GM18526 (cell line): Measurements from ENCODE around the gene SPDYC.

Source experiments
- POLR2A ChIP-seq: IDR thresholded peaks from 3 replicates; pipeline ENCODE4 v1.6.1; 2011; ENCODE audit not compliant: insufficient read length; ENCODE audit errors: extremely low read depth

Gene SPDYC

GRCh38 chr11:65156256-65156655 lies 13.8 kb upstream of the SPDYC start:
- TF ChIP-seq POLR2A: no peak

GRCh38 chr11:65156926-65157325 lies 13.1 kb upstream of the SPDYC start:
- TF ChIP-seq POLR2A: no peak

GRCh38 chr11:65157336-65157735 lies 12.7 kb upstream of the SPDYC start:
- no peak for TF ChIP-seq POLR2A

- TF ChIP-seq POLR2A: no peak
Measured at GRCh38 chr11:65159012-65159411, 11.0 kb upstream of the SPDYC start.

GRCh38 chr11:65160643-65161042 lies 9.4 kb upstream of the SPDYC start:
- no peak for TF ChIP-seq POLR2A

- no peak for TF ChIP-seq POLR2A
Measured at GRCh38 chr11:65163684-65164083, 6.3 kb upstream of the SPDYC start.

GRCh38 chr11:65165410-65166317 lies 4.4 kb upstream of the SPDYC start:
- no peak for TF ChIP-seq POLR2A

- no peak for TF ChIP-seq POLR2A
Measured at GRCh38 chr11:65166893-65167292, 3.1 kb upstream of the SPDYC start.

GRCh38 chr11:65167656-65168055 lies 2.4 kb upstream of the SPDYC start:
- no peak for TF ChIP-seq POLR2A

GRCh38 chr11:65169164-65169641 lies 830 bp upstream of the SPDYC start:
- no peak for TF ChIP-seq POLR2A

GRCh38 chr11:65172600-65172999 lies 2.6 kb downstream of the SPDYC start:
- TF ChIP-seq POLR2A: no peak

GRCh38 chr11:65180877-65181568 lies 11.0 kb downstream of the SPDYC start:
- no peak for TF ChIP-seq POLR2A

- TF ChIP-seq POLR2A: peak; percentile 29
Measured at GRCh38 chr11:65181569-65182257, 11.7 kb downstream of the SPDYC start, which contains the start of gene CAPN1. Gene CAPN1, plus strand, starts transcription at chr11:65181928. Its CDS starts 774 bp downstream, at chr11:65182702.

GRCh38 chr11:65182258-65183170 lies 12.5 kb downstream of the SPDYC start:
- TF ChIP-seq POLR2A: peak; percentile 9
